Testis (tissue), 2 donors: ENCODE results near the gene ATP1B1.

Source experiments
- POLR2A ChIP-seq: fragments of 450-650 bp; IDR thresholded peaks from one replicate; pipeline ENCODE4 v1.6.1; 2017; ENCODE audit warnings: antibody characterized with exemption, mild to moderate bottlenecking, moderate library complexity
- TF ChIP-seq, protein P1 (sequence below), 3 experiments: fragments of 450-650 bp in 2 of 3; fragments of 200-600 bp in 1 of 3; sonication (generic) in 1 of 3; IDR thresholded peaks; one replicate each; pipeline ENCODE4 v1.5.1; 2016 to 2019; ENCODE audit warnings: antibody characterized with exemption in 3 of 3, mild to moderate bottlenecking in 2 of 3, moderate library complexity in 1 of 3

GRCh38 chr1:169124459-169124858 is 18.0 kb downstream of the ATP1B1 start:
- TF ChIP-seq, protein P1, sequence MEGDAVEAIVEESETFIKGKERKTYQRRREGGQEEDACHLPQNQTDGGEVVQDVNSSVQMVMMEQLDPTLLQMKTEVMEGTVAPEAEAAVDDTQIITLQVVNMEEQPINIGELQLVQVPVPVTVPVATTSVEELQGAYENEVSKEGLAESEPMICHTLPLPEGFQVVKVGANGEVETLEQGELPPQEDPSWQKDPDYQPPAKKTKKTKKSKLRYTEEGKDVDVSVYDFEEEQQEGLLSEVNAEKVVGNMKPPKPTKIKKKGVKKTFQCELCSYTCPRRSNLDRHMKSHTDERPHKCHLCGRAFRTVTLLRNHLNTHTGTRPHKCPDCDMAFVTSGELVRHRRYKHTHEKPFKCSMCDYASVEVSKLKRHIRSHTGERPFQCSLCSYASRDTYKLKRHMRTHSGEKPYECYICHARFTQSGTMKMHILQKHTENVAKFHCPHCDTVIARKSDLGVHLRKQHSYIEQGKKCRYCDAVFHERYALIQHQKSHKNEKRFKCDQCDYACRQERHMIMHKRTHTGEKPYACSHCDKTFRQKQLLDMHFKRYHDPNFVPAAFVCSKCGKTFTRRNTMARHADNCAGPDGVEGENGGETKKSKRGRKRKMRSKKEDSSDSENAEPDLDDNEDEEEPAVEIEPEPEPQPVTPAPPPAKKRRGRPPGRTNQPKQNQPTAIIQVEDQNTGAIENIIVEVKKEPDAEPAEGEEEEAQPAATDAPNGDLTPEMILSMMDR (IDR thresholded peaks at IDR 0.05) = no peak
- TF ChIP-seq POLR2A = no peak
